Mesothelial cell of epicardium (in vitro differentiated cells): ENCODE measurements around the gene REM1. TPM values are rescaled to one million over a fixed set of nuclear protein-coding genes. Genes with fewer than 3 reads are reported as not detected.
"Not testable (repeated sequence)": the region's sequence is repeated elsewhere in the genome, so short reads cannot be mapped to it uniquely, and the experiment has no call there.

ENCODE experiments used
- DNase-seq, 2 experiments: peaks; one replicate each; pipeline ENCODE4 v3.0.0; 2021; ENCODE audit warnings: low spot score in 2 of 2; ENCODE audit not compliant: unreplicated experiment in 2 of 2
- H3K27ac Mint-ChIP-seq: 2 replicates; pipeline ENCODE4 v1.8.0; 2021; ENCODE audit warnings: mixed read lengths
- H3K27me3 Mint-ChIP-seq: 2 replicates; pipeline ENCODE4 v1.8.0; 2021; ENCODE audit warnings: low read depth, mixed read lengths
- H3K36me3 Mint-ChIP-seq: 2 replicates; pipeline ENCODE4 v1.8.0; 2021; ENCODE audit warnings: mixed read lengths
- H3K4me1 Mint-ChIP-seq: 2 replicates; pipeline ENCODE4 v1.8.0; 2021; ENCODE audit warnings: mixed read lengths
- H3K4me3 Mint-ChIP-seq: 2 replicates; pipeline ENCODE4 v1.8.0; 2021; ENCODE audit warnings: mild to moderate bottlenecking, moderate library complexity, mixed read lengths
- H3K9me3 Mint-ChIP-seq: 2 replicates; pipeline ENCODE4 v1.8.0; 2021; ENCODE audit warnings: mixed read lengths
- CTCF ChIP-seq: fragments of 200-600 bp; sonication (generic); IDR thresholded peaks from one replicate; pipeline ENCODE4 v1.5.0; 2021; ENCODE audit warnings: antibody characterized with exemption; ENCODE audit not compliant: unreplicated experiment
- total RNA-seq: library from RNA; stranded (reverse); gene quantifications from 3 replicates; pipeline ENCODE4 v1.2.1, GENCODE V29; 2021

REM1 gene, protein sequence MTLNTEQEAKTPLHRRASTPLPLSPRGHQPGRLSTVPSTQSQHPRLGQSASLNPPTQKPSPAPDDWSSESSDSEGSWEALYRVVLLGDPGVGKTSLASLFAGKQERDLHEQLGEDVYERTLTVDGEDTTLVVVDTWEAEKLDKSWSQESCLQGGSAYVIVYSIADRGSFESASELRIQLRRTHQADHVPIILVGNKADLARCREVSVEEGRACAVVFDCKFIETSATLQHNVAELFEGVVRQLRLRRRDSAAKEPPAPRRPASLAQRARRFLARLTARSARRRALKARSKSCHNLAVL
- total RNA-seq = not detected in 3 replicates

DNA sequence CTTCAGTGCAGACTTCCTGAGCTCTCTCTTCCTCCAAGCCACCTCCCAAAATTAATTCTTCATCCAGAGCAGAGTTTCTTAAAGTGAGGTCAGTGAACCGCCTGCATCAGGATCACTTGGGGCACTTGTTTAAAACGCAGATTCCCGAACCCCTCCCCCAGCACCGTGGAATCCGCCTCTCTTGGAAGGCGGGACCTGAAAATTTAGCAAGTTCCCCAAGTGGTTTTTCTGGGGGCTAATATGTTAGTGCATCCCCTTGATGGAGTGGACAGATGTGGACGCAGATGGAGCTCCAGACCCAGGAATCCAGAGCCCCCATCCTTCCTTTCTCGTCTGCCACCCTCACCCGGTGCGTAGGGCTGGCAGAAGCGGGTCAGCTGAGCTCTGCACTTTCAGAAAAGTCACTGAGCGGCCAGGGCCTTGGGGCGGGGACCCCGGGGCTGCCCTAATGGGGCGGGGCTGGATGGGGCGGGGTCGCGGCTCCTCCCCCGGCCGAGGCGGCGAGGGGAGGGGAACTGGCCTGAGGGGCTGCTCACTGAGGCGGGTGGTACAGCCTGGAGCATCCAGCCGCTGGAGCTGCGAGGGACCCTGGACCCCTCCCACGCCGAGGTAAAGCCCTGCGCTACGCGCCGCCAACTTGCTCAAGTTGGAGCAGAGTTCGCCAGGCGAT lies at the start of gene REM1, which contains the start of gene DEFB124:
Gene REM1 (plus strand): TSS at position 531 of the 670 bp plus-strand sequence. CDS start 1,158 bp downstream, outside the sequence.
Gene DEFB124 (minus strand): TSS at position 370 of the 670 bp plus-strand sequence. CDS start 2,114 bp downstream, outside the sequence.
- Mint-ChIP-seq H3K27me3 (no peaks in the 10 kb centered on the region), H3K9me3 (peaks cover 45% of the 10 kb centered on the region)

GRCh38 chr20:31425797-31426196 lies 49.3 kb upstream of the REM1 start:
- Mint-ChIP-seq H3K9me3 (peaks cover 43% of the 10 kb centered on the region), H3K27me3 (no peaks in the 10 kb centered on the region)

More for the DNA sequence above, at the start of gene REM1, which contains the start of gene DEFB124:
- Mint-ChIP-seq H3K4me3 (no peak within 1 kb of the TSS), H3K4me1 (no peaks in the 10 kb centered on the region), H3K36me3 (peaks cover 3% of the 10 kb centered on the region), H3K27ac (no peak within 1 kb of the TSS)
- DNase-seq = no peak
- TF ChIP-seq CTCF = no peak

DNA sequence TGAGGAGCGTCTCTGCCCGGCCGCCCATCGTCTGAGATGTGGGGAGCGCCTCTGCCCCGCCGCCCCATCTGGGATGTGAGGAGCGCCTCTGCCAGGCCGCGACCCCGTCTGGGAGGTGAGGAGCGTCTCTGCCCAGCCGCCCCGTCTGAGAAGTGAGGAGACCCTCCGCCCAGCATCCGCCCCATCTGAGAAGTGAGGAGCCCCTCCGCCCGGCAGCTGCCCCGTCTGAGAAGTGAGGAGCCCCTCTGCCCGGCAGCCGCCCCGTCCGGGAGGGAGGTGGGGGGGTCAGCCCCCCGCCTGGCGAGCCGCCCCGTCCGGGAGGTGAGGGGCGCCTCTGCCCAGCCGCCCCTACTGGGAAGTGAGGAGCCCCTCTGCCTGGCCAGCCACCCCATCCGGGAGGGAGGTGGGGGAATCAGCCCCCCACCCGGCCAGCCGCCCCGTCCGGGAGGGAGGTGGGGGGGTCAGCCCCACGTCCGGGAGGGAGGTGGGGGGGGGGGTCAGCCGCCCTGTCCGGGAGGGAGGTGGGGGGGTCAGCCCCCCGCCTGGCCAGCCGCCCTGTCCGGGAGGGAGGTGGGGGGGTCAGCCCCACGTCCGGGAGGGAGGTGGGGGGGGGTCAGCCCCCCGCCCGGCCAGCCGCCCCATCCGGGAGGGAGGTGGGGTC lies 48.1 kb upstream of the REM1 start:
- not testable (repeated sequence) for H3K4me1 Mint-ChIP-seq, DNase-seq, H3K27me3 Mint-ChIP-seq, H3K36me3 Mint-ChIP-seq, H3K27ac Mint-ChIP-seq, H3K4me3 Mint-ChIP-seq
- peaks cover 41% of the 10 kb centered on the region for H3K9me3 Mint-ChIP-seq

More at GRCh38 chr20:31425797-31426196, 49.3 kb upstream of the REM1 start:
- no peak for TF ChIP-seq CTCF
- H3K4me1 Mint-ChIP-seq = no peaks in the 10 kb centered on the region
- H3K27ac Mint-ChIP-seq = no peak overlapping the region
- H3K4me3 Mint-ChIP-seq = no peak overlapping the region
- no peaks in the 10 kb centered on the region for H3K36me3 Mint-ChIP-seq
- DNase-seq = no peak

GRCh38 chr20:31427576-31427975 lies 47.5 kb upstream of the REM1 start:
- peaks cover 42% of the 10 kb centered on the region for H3K9me3 Mint-ChIP-seq
- not testable (repeated sequence) for H3K4me1 Mint-ChIP-seq, H3K4me3 Mint-ChIP-seq, H3K36me3 Mint-ChIP-seq, DNase-seq, H3K27ac Mint-ChIP-seq, H3K27me3 Mint-ChIP-seq

DNA sequence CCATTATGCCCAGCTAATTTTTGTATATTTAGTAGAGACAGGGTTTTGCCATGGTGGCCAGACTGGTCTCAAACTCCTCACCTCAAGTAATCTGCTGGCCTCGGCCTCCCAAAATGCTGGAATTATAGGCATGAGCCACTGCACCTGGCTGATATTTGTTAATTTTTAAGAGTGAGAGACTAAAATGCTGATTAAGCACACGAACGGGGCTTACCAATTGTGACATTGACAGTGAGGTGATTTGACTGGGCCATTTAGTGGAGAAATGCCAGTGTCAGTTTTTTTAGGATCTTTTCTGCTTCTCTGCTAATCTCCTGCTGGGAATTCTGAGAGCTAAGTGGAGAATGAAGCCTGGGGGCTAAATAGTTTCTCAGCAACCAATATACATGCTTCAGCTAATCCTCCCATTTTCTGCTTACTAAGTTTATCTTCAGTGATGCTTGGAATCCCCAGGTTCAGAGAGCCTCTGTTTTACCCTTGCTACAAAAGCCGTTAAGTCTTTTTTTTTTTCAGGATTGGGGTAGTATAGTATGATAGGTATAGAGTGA lies 44.4 kb upstream of the REM1 start:
- H3K9me3 Mint-ChIP-seq = peaks cover 42% of the 10 kb centered on the region
- H3K36me3 Mint-ChIP-seq = no peaks in the 10 kb centered on the region
- TF ChIP-seq CTCF = no peak
- no peak for DNase-seq
- no peak overlapping the region for H3K27ac Mint-ChIP-seq
- H3K27me3 Mint-ChIP-seq = no peaks in the 10 kb centered on the region
- H3K4me3 Mint-ChIP-seq = no peak overlapping the region
- no peaks in the 10 kb centered on the region for H3K4me1 Mint-ChIP-seq

GRCh38 chr20:31440012-31440659 lies 35.0 kb upstream of the REM1 start, which contains the start of gene DEFB123:
Gene DEFB123 (plus strand): TSS chr20:31440632. CDS start chr20:31440699, 67 bp downstream.
- Mint-ChIP-seq H3K4me1 (no peaks in the 10 kb centered on the region), H3K4me3 (no peak within 1 kb of the TSS), H3K27ac (no peak within 1 kb of the TSS), H3K27me3 (no peaks in the 10 kb centered on the region), H3K36me3 (no peaks in the 10 kb centered on the region), H3K9me3 (peaks cover 60% of the 10 kb centered on the region)
- TF ChIP-seq CTCF = peak; percentile 38
- DNase-seq = no peak
